ENCODE measurements around the gene COL9A2. TPM values are rescaled to one million over a fixed set of nuclear protein-coding genes. Genes with fewer than 3 reads are reported as not detected.

Gene COL9A2
- total and polyA plus RNA-seq, 2 donors (not counting 3 experiments of a cell fraction or from before 2014, with no cell fraction given) = 0.64 to 0.69 TPM

DNA sequence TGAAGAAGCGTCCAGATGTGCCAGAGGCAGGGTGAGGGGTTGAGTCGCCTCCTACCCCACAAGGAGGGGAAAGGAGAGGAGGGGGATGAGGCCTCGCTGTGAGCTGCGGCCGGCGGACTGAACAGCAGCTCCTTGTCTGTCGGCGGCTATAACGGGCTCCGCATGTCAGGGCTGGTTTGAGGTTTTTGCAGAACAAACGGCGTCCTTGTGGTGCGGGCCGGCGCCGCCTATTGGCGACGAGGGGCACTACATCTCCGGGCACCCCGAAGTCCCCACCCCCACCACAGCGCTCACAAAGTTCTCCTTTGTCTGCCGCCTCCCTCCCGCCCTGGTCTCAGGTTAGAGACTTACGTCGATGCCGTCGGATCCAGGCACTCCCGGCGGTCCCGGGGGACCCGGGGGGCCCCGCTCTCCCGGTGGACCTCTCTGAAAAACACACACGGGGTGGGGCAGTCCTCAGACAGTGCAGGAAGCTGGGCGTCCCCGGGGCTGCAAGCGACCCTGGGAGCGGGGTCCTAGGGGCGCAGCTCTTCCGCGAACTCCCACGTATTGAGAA, 1.8 kb downstream of the COL9A2 start:
- intact Hi-C loops (cut with micrococcal nuclease) (loop anchor here (1.0 to 2.0 kb wide), 2 partner anchors 57 to 163 kb away; partner anchors contain the start of gene ZMPSTE24), dilution Hi-C loops (cut with MboI; ENCODE audit: extremely low pct_ligation_motif_present, low sequenced_read_pairs) (no loop called here)
- ChIA-PET POLR2A (interaction anchor here (1.1 kb wide), 2 partner anchors 21 to 23 kb away, joined by 3 read pairs; no protein-coding TSS in a partner anchor), CTCF (interaction anchor here (0.6 to 4.6 kb wide), 31 partner anchors 9 to 237 kb away, joined by 3 to 51 read pairs (median 5); partner anchors contain the start of genes RLF, SMAP2 and ZMPSTE24)
- no peak for TF ChIP-seq GATA2 (IDR thresholded peaks at IDR 0.05; ENCODE audit: insufficient read depth, insufficient read length, low read depth, low read length)
- TF ChIP-seq, protein P1, sequence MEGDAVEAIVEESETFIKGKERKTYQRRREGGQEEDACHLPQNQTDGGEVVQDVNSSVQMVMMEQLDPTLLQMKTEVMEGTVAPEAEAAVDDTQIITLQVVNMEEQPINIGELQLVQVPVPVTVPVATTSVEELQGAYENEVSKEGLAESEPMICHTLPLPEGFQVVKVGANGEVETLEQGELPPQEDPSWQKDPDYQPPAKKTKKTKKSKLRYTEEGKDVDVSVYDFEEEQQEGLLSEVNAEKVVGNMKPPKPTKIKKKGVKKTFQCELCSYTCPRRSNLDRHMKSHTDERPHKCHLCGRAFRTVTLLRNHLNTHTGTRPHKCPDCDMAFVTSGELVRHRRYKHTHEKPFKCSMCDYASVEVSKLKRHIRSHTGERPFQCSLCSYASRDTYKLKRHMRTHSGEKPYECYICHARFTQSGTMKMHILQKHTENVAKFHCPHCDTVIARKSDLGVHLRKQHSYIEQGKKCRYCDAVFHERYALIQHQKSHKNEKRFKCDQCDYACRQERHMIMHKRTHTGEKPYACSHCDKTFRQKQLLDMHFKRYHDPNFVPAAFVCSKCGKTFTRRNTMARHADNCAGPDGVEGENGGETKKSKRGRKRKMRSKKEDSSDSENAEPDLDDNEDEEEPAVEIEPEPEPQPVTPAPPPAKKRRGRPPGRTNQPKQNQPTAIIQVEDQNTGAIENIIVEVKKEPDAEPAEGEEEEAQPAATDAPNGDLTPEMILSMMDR (IDR thresholded peaks at IDR 0.05; ENCODE audit: extremely low read depth in 1 of 2, insufficient read depth in 1 of 2, low read depth in 1 of 2, low read length in 2 of 2) = peak; percentile 92 to 99
- no peak for TF ChIP-seq POLR2A (IDR thresholded peaks at IDR 0.05; ENCODE audit: low read depth, low read length)
- no peak for TF ChIP-seq POLR2AphosphoS5 (IDR thresholded peaks at IDR 0.05; ENCODE audit: insufficient read depth, low read depth, low read length)
- TF ChIP-seq FOS (IDR thresholded peaks at IDR 0.05; ENCODE audit: borderline replicate concordance, insufficient read depth, low read length) = no peak
- TF ChIP-seq, protein P2, sequence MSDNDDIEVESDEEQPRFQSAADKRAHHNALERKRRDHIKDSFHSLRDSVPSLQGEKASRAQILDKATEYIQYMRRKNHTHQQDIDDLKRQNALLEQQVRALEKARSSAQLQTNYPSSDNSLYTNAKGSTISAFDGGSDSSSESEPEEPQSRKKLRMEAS (IDR thresholded peaks at IDR 0.05; ENCODE audit: insufficient read depth, insufficient read length) = no peak
- TF ChIP-seq MYC (IDR thresholded peaks at IDR 0.05; ENCODE audit: low read depth, low read length) = no peak
- no peak overlapping the region for H3K9ac ChIP-seq (replicated peaks; ENCODE audit: extremely low read depth, insufficient read depth, low read length)
- H3K27me3 ChIP-seq (ENCODE audit: control insufficient read depth in 2 of 2, insufficient read depth in 2 of 2, low read length in 2 of 2) = peaks cover 23 to 33% of the 10 kb centered on the region in 2 experiments
- peaks cover 4% of the 10 kb centered on the region for H3K4me1 ChIP-seq (ENCODE audit: control insufficient read depth, extremely low read depth, insufficient read depth, low read length)
- FAIRE-seq = peak; percentile 87
- peak overlapping the region; percentile 45 for H3K4me2 ChIP-seq (ENCODE audit: insufficient read depth, low read length)
- H3K27ac ChIP-seq (ENCODE audit: insufficient read depth, low read depth, low read length) = no peak overlapping the region
- peak overlapping the region; percentile 96 for H2AFZ ChIP-seq (ENCODE audit: low read depth, low read length)
- H3K9me1 ChIP-seq (replicated peaks; ENCODE audit: control insufficient read depth, extremely low read depth, insufficient read depth, low read length) = no peaks in the 10 kb centered on the region
- no peaks in the 10 kb centered on the region for H3K36me3 ChIP-seq (ENCODE audit: control insufficient read depth in 2 of 2, extremely low read depth in 1 of 2, insufficient read depth in 2 of 2, low read length in 2 of 2)
- BruUV-seq (replicated peaks) = no TSS peak
- no peaks in the 10 kb centered on the region for H3K79me2 ChIP-seq (ENCODE audit: control insufficient read depth, insufficient read depth, low read length)
- no peaks in the 10 kb centered on the region for H4K20me1 ChIP-seq (replicated peaks; ENCODE audit: control insufficient read depth, extremely low read depth, insufficient read depth, low read length)
- peak overlapping the region in 2 of 3 experiments; percentile 18 to 24 for H3K4me3 ChIP-seq (replicated peaks in 1 of 3; ENCODE audit: insufficient read depth in 1 of 3, low read depth in 1 of 3, low read length in 3 of 3)
- DNase-seq (ENCODE audit: low read depth, low spot score) = peak; percentile 86
- H3K9me3 ChIP-seq (replicated peaks; ENCODE audit: control insufficient read depth, insufficient read depth, low read length) = no peaks in the 10 kb centered on the region
